GM19328 (cell line): ENCODE results near the gene SPRR2F.
"Not testable (repeated sequence)": the region's sequence is repeated elsewhere in the genome, so short reads cannot be mapped to it uniquely, and the experiment has no call there.

Experiments used
- ATAC-seq: cut with Tn5 transposase; IDR thresholded peaks from one replicate; pipeline ENCODE4 v1.9.1; 2021; ENCODE audit warnings: mild to moderate bottlenecking, moderate library complexity; ENCODE audit not compliant: unreplicated experiment

SPRR2F gene

DNA sequence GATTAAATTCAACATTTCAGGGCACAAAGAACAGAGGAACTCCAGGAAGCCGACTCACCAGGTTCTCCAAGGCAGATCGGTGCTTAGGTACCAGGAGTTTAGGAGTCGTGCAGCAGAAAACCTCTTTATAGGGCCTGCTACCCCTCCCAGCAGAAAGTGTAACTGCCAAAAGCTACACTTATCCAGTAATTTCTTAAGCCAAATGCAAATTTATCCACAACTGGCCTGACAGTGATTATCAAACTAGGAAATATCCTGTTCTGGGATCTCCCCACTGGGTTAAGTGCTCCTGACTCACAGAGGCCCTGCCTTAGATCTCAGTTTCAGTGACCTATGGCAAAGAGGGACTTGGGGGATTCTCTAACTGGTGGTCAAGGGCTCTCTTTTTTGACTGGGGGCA is at the start of gene SPRR2F:
Gene SPRR2F, minus strand, starts transcription at position 101 of the 400 bp plus-strand sequence. CDS start 783 bp downstream, outside the sequence.
- ATAC-seq = no peak

DNA sequence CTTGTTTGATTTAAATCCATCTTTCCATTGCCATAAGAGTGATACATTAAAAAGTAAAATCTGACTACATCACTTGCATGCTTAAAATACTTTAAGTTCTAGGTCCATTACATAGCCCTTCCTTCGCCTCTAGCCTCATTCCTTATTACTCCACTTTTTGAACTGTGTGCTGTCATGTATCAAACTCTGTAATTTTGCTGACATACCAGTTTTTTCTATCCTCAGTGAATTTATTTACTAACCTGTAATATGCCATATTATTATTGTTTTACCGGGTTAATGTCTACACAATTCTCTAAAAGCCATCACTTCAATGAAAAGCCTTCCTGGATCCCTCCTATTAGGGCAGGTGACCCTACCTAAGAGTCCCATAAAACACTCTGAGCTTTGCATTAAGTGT is 42.2 kb upstream of the SPRR2F start:
- ATAC-seq = no peak

DNA sequence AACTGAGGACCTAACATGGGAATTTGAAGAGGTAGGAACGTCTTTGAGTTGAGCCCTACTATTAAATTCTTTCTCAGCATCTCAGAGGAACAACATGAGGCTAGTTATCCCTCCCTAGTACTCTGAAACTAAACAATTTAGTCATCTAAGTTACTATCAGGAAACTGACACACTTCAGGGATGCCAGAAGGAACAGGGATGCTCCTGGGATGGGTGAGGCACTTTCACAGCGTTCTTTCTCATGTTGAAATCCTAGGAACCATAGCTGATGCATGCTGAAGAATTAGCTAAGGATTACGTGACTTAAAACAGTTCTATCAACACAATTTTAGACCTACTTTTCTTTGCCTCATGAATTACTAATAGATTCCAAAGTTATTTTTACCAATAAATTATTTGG is 39.2 kb upstream of the SPRR2F start:
- ATAC-seq = no peak

- ATAC-seq = no peak
These were observed 37.5 kb upstream of the SPRR2F start, which contains the start of gene SPRR2G for GRCh38 chr1:153150846-153151245. Gene SPRR2G (minus strand): TSS chr1:153150890. CDS start chr1:153150110, 780 bp downstream.

- ATAC-seq = no peak
These were observed 28.1 kb upstream of the SPRR2F start for GRCh38 chr1:153141377-153141776.

GRCh38 chr1:153140484-153140883 is 27.2 kb upstream of the SPRR2F start:
- ATAC-seq = no peak

DNA sequence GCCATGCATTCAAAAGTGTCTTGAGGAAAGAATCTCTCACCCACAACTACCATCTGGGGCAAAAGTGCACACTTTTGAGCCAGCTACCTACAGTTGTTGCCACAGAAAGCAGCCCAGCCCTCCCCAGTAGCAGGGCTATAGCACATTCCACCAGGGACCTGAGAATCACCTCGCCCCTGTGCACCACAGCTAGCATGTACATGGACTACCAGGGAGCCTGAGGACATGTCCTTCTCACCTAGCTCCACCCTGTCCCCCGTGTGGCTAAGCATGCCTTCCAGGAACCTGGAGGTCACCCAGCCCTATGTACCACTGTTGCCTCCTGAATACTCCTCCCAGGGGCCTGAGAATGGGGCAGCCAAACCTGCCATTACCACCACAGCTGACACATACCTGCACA is 20.4 kb upstream of the SPRR2F start:
- no peak for ATAC-seq

DNA sequence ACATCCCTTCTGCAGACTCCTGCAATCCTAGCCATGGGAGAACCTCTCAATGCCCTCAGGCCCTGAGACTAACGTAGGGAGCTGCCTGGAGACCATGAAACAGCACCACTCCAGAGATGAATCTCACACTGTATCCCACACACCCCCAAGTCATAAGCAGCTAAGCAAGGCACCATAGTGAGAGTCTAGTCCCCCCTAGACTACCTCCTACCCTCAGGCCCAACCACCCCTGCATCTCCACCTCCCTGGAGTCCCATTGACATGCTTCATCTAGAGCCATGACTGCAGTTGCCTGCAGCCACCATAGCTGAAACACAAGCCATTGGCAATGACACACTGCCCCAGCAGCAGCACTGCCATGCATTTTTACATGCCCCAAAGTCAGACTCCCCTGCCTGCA is 20.0 kb upstream of the SPRR2F start:
- ATAC-seq = no peak

DNA sequence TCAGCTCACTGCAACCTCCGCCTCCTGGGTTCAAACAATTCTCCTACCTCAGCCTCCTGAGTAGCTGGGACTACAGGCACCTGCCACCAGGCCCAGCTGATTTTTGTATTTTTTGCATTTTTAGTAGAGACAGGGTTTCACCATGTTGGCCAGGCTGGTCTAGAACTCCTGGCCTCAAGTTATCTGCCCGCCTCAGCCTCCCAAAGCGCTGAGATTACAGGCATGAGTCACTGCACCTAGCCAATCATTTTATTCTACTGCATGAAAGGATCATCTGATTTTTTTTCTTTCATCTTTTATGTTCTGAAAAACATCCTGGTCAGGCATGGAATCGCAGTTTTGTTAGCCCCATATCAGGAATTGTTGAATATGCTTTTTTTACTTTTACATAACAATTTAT is 15.4 kb upstream of the SPRR2F start:
- ATAC-seq = not testable (repeated sequence)

DNA sequence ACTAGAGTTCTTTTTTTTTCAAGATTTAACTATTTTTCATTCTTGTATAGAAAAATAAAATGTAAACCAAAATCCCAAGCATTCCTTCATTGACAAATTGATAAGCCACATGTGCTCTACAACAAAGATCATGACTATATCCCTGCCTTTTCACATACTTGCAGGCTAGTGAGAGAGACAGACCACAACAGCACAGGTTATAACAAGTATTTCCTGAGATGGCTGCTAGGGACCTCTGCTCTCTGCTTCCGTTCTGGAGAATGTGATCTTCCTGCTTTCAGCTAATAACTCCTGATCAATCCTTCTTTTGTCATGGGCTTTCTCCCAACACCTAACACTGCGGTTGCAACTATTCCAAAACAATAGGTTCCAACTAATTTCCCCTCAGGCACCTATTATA is 14.0 kb upstream of the SPRR2F start:
- ATAC-seq = no peak

DNA sequence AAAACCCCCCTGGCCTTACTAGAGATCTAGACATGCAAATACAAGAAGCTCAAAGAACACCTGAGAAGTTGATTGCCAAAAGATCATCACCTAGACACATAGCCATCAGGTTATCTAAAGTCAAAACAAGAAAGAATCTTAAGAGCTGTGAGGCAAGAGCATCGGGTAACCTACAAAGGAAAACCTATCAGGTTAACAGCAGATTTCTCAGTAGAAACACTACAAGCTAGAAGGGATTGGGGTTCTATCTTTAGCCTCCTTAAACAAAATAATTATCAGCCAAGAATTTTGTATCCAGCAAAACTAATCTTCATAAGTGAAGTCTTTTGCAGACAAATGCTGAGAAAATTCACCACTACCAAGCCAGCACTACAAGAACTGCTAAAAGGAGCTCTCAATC is 12.2 kb upstream of the SPRR2F start:
- ATAC-seq = no peak

DNA sequence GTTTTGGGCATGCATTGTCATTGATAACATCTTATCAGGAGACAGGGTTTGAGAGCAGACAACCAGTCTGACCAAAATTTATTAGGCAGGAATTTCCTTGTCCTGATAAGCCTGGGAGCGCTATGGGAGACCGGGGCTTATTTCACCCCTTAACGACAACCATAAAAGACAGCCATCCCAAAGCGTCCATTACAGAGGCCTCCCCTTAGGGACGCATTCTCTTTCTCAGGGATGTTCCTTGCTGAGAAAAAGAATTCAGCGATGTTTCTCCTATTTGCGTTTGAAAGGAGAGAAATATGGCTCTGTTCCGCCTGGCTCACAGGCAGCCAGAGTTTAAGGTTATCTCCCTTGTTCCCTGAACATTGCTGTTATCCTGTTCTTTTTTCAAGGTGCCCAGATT is 10.5 kb upstream of the SPRR2F start:
- not testable (repeated sequence) for ATAC-seq

DNA sequence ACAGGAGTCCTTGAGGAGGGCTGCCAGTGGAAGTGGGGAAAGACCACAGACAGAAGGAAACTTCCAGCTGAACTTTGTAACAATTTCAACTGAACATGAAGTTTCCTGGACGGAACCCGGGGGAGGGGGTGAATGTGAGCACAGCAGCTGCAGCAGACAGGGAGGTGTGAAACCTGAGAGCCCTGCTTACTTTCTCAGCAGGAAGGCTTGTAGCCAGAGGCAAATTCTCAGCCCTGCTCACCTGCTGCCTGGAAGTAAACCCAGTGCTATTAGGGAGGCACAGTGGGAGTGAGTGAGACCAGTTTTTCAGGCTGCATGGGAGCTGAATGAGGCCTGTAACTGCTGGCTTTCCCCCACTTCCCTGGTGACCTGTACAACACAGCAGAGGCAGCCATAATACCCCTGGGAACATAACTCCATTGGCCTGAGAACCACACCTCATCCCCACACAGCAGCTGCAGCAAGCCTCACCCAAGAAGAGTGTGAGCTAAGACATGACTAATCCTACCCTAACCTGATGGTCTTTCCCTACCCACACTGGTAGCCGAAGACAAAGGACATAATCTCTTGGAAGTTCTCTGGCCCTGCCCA is 9.6 kb upstream of the SPRR2F start:
- ATAC-seq = no peak

DNA sequence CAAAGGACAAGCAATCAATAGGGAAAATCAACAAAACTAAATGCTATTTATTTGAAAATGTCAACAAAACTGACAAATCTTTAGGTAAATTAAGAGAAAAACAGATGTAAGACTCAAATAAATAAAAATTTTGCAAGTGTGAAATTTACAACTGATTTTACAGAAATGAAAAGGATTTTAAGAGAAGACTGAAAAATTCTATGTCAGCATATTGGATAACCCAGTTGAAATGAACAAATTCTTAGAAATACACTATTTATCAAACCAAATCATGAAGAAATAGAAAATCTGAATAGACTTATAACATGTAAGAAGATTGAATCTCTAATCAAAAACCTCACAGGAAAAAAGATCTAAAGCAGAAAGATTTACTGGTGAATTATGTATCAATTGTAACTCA is 7.6 kb upstream of the SPRR2F start:
- no peak for ATAC-seq

GRCh38 chr1:153119491-153119971 is 6.2 kb upstream of the SPRR2F start:
- no peak for ATAC-seq

GRCh38 chr1:153115264-153115663 is 1.9 kb upstream of the SPRR2F start:
- not testable (repeated sequence) for ATAC-seq

GRCh38 chr1:153112454-153112853 is 862 bp downstream of the SPRR2F start:
- ATAC-seq = not testable (repeated sequence)

DNA sequence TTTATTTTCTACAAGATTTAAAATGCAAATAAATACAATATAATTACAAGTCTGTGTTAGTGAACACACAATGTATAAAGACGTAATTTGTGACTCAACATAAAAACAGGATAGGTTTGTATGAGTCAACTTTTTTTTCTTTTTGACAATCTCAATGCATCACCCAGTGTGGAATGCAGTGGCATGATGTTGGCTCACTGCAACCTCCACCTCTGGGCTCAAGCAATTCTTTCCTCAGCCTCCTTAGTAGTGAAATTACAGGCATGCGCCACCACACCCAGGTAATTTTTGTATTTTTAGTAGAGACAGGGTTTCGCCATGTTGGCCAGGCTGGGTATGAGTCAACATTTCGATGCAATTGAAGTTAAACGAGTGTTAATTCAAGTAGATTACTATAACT is 13.1 kb downstream of the SPRR2F start:
- no peak for ATAC-seq

- no peak for ATAC-seq
These were observed 13.8 kb downstream of the SPRR2F start for GRCh38 chr1:153099461-153100045.

- no peak for ATAC-seq
These were observed 17.6 kb downstream of the SPRR2F start for GRCh38 chr1:153095764-153096163.

- ATAC-seq = no peak
These were observed 18.9 kb downstream of the SPRR2F start, which contains the start of gene SPRR2E for GRCh38 chr1:153094426-153094825. Gene SPRR2E (minus strand): TSS chr1:153094526. CDS start chr1:153093751, 775 bp downstream.

GRCh38 chr1:153087652-153088051 is 25.7 kb downstream of the SPRR2F start:
- no peak for ATAC-seq

- no peak for ATAC-seq
These were observed 31.6 kb downstream of the SPRR2F start for GRCh38 chr1:153081736-153082135.
